H1 (cell line): ENCODE measurements around the gene TBC1D2. TPM values are rescaled to one million over a fixed set of nuclear protein-coding genes. Genes with fewer than 3 reads are reported as not detected.

Source experiments
- CTCF ChIA-PET: fragments of 300-600 bp; sonication (Branson Sonifier 250); formaldehyde crosslinking; loops from one replicate; lab custom pipeline; 2021; ENCODE audit not compliant: partially characterized antibody; lab: Charles Lee
- POLR2A ChIA-PET: fragments of 300-600 bp; sonication (Branson Sonifier 250); formaldehyde crosslinking; loops from one replicate; lab custom pipeline; 2021; ENCODE audit warnings: inconsistent platforms; ENCODE audit not compliant: partially characterized antibody; lab: Charles Lee
- DNase-seq, 2 experiments: peaks; one replicate each; pipeline versions ENCODE4 v3.0.0 to v3.0.0-alpha.2; 2010 to 2022; ENCODE audit warnings: low spot score in 2 of 2, low read depth in 1 of 2, mixed read lengths in 1 of 2
- FAIRE-seq: peaks from 2 replicates; lab custom pipeline; 2011; peaks lifted over from hg19 to GRCh38; lab: Jason Lieb, UNC
- H2AFZ ChIP-seq: 2 replicates; pipeline ENCODE4 v1.8.1; 2012; ENCODE audit warnings: low read length, inconsistent platforms
- H2AK5ac ChIP-seq: 2 replicates; pipeline ENCODE4 v1.6.1; 2013; ENCODE audit warnings: low read depth, low read length
- H2BK120ac ChIP-seq: replicated peaks from 2 replicates; pipeline ENCODE3; 2013; ENCODE audit warnings: low read depth, low read length, inconsistent platforms
- H2BK12ac ChIP-seq: 2 replicates; pipeline ENCODE4 v1.6.1; 2013; ENCODE audit warnings: low read depth, low read length
- H2BK15ac ChIP-seq: 2 replicates; pipeline ENCODE4 v1.6.1; 2013; ENCODE audit warnings: low read length
- H2BK20ac ChIP-seq: 2 replicates; pipeline ENCODE4 v1.6.1; 2013; ENCODE audit warnings: low read length
- H2BK5ac ChIP-seq: 2 replicates; pipeline ENCODE4 v1.6.1; 2013; ENCODE audit warnings: low read depth, low read length
- H3K14ac ChIP-seq: 2 replicates; pipeline ENCODE4 v1.6.1; 2013; ENCODE audit warnings: inconsistent platforms; ENCODE audit not compliant: insufficient read length
- H3K18ac ChIP-seq: 2 replicates; pipeline ENCODE4 v1.6.1; 2013; ENCODE audit warnings: low read length; ENCODE audit errors: extremely low read depth
- H3K23ac ChIP-seq: 2 replicates; pipeline ENCODE4 v1.6.1; 2013; ENCODE audit warnings: inconsistent platforms; ENCODE audit not compliant: insufficient read length
- H3K23me2 ChIP-seq: 2 replicates; pipeline ENCODE4 v1.6.1; 2013; ENCODE audit warnings: low read depth, low read length
- H3K27ac ChIP-seq: 2 replicates; pipeline ENCODE4 v1.6.1; 2011; ENCODE audit warnings: low read depth, low read length, inconsistent platforms
- H3K27me3 ChIP-seq, 4 experiments: replicated peaks in 1 of 4; 1 replicate in 1 of 4; 2 replicates in 3 of 4; pipeline versions ENCODE4 v1.6.1 to v1.8.1; 2011 to 2013; ENCODE audit warnings: low read length in 3 of 4, mild to moderate bottlenecking in 3 of 4, inconsistent platforms in 2 of 4, mixed read lengths in 2 of 4, moderate library complexity in 1 of 4; ENCODE audit not compliant: control insufficient read depth in 3 of 4, insufficient read depth in 3 of 4; ENCODE audit errors: extremely low read depth in 1 of 4
- H3K36me3 ChIP-seq, 4 experiments: 2 replicates each; pipeline versions ENCODE4 v1.6.1 to v1.8.1; 2011 to 2013; ENCODE audit warnings: mild to moderate bottlenecking in 4 of 4, low read length in 3 of 4, moderate library complexity in 2 of 4, control low read depth in 1 of 4, inconsistent platforms in 1 of 4; ENCODE audit not compliant: insufficient read depth in 4 of 4, control insufficient read depth in 2 of 4
- H3K4ac ChIP-seq: replicated peaks from 2 replicates; pipeline ENCODE3; 2013; ENCODE audit warnings: low read length, low read depth, mixed read lengths, inconsistent platforms; ENCODE audit not compliant: insufficient read length
- H3K4me1 ChIP-seq, 4 experiments: replicated peaks in 1 of 4; 1 replicate in 1 of 4; 2 replicates in 3 of 4; pipeline versions ENCODE4 v1.6.1 to v1.8.1; 2011 to 2013; ENCODE audit warnings: low read length in 3 of 4, inconsistent platforms in 2 of 4, mixed read lengths in 1 of 4; ENCODE audit not compliant: insufficient read depth in 4 of 4, control insufficient read depth in 3 of 4
- H3K4me2 ChIP-seq, 2 experiments: 2 replicates each; pipeline versions ENCODE4 v1.6.1 to v1.8.1; 2011 to 2013; ENCODE audit warnings: low read depth in 2 of 2, low read length in 2 of 2, control low read depth in 1 of 2, inconsistent platforms in 1 of 2, mild to moderate bottlenecking in 1 of 2; ENCODE audit not compliant: insufficient read depth in 1 of 2
- H3K4me3 ChIP-seq, 4 experiments: fragments of 200-600, 300-600 bp in 1 of 4; sonication (generic), shearing (Covaris generic), sonication (Bioruptor Twin) in 1 of 4; 2 replicates each; pipeline versions ENCODE4 v1.5.1 to v1.8.1; 2011 to 2016; ENCODE audit warnings: low read length in 4 of 4, low read depth in 3 of 4, control low read depth in 2 of 4, inconsistent platforms in 2 of 4, mild to moderate bottlenecking in 2 of 4, mixed read lengths in 1 of 4, moderate library complexity in 1 of 4; ENCODE audit not compliant: insufficient read depth in 2 of 4; ENCODE audit errors: extremely low read depth in 1 of 4
- H3K56ac ChIP-seq: replicated peaks from 2 replicates; pipeline ENCODE3; 2013; ENCODE audit warnings: low read depth, mild to moderate bottlenecking, mixed read lengths, low read length, inconsistent platforms; ENCODE audit not compliant: insufficient read length
- H3K79me1 ChIP-seq: 2 replicates; pipeline ENCODE4 v1.6.1; 2013; ENCODE audit warnings: low read depth, low read length, control low read depth
- H3K79me2 ChIP-seq, 2 experiments: 2 replicates each; pipeline versions ENCODE4 v1.6.1 to v1.8.1; 2012 to 2013; ENCODE audit warnings: low read length in 2 of 2, mild to moderate bottlenecking in 2 of 2, inconsistent platforms in 1 of 2; ENCODE audit not compliant: insufficient read depth in 2 of 2, control insufficient read depth in 1 of 2
- H3K9ac ChIP-seq, 4 experiments: replicated peaks in 1 of 4; 1 replicate in 1 of 4; 2 replicates in 3 of 4; pipeline versions ENCODE4 v1.6.1 to v1.8.1; 2011 to 2013; ENCODE audit warnings: low read depth in 3 of 4, low read length in 3 of 4, control low read depth in 2 of 4, mild to moderate bottlenecking in 2 of 4, moderate library complexity in 2 of 4, inconsistent platforms in 1 of 4; ENCODE audit errors: extremely low read depth in 1 of 4
- H3K9me3 ChIP-seq, 2 experiments: 2 replicates each; pipeline versions ENCODE4 v1.6.1 to v1.8.1; 2012 to 2013; ENCODE audit warnings: mild to moderate bottlenecking in 2 of 2, moderate library complexity in 2 of 2, control low read depth in 1 of 2, inconsistent platforms in 1 of 2, low read depth in 1 of 2, low read length in 1 of 2, mixed read lengths in 1 of 2; ENCODE audit not compliant: insufficient read depth in 2 of 2
- H4K20me1 ChIP-seq, 2 experiments: replicated peaks in 1 of 2; 2 replicates each; pipeline versions ENCODE3 to v1.8.1; 2011 to 2013; ENCODE audit warnings: inconsistent platforms in 2 of 2, low read length in 2 of 2, mild to moderate bottlenecking in 1 of 2; ENCODE audit not compliant: insufficient read depth in 2 of 2, control insufficient read depth in 1 of 2
- H4K5ac ChIP-seq: 2 replicates; pipeline ENCODE4 v1.6.1; 2013; ENCODE audit warnings: low read length, low read depth, mixed read lengths, inconsistent platforms; ENCODE audit not compliant: insufficient read length
- H4K8ac ChIP-seq: 2 replicates; pipeline ENCODE4 v1.8.0; 2013; ENCODE audit warnings: mild to moderate bottlenecking, moderate library complexity, low read length, inconsistent platforms; ENCODE audit not compliant: insufficient read depth; ENCODE audit errors: extremely low read depth
- H4K91ac ChIP-seq: replicated peaks from 2 replicates; pipeline ENCODE3; 2013; ENCODE audit warnings: low read length, mixed read lengths, inconsistent platforms; ENCODE audit not compliant: insufficient read length
- ASH2L ChIP-seq: fragments of 200-600, 300-600 bp; sonication (generic); IDR thresholded peaks from one replicate; pipeline ENCODE4 v1.7.1; 2017; ENCODE audit warnings: low read length
- BACH1 ChIP-seq: IDR thresholded peaks from 2 replicates; pipeline ENCODE4 v1.6.1; 2012; ENCODE audit warnings: low read length, improper control_type of control experiment
- CEBPB ChIP-seq: IDR thresholded peaks from 2 replicates; pipeline ENCODE4 v1.6.1; 2012; ENCODE audit warnings: low read depth, low read length
- KDM4A ChIP-seq: IDR thresholded peaks from one replicate; pipeline ENCODE4 v1.7.1; 2012; ENCODE audit warnings: low read depth, mild to moderate bottlenecking, moderate library complexity, low read length, inconsistent platforms; ENCODE audit not compliant: severe bottlenecking
- YY1 ChIP-seq: IDR thresholded peaks from 2 replicates; pipeline ENCODE4 v1.6.1; 2011; ENCODE audit warnings: low read depth, mild to moderate bottlenecking, low read length
- WGBS, 2 experiments: shearing (Covaris generic) in 1 of 2; methylation state at CpG; one replicate each; pipeline versions ENCODE4 v1.1.6 to v1.1.7; 2013 to 2015; ENCODE audit warnings: low lambda C conversion rate in 2 of 2, mixed read lengths in 2 of 2, inconsistent platforms in 1 of 2, low coverage in 1 of 2, missing lambda C conversion rate in 1 of 2; ENCODE audit not compliant: insufficient replicate concordance in 2 of 2, insufficient coverage in 1 of 2, insufficient read length in 1 of 2; ENCODE audit errors: extremely low coverage in 1 of 2, missing lambda C conversion rate in 1 of 2; 5-methylcytosine and 5-hydroxymethylcytosine counted together
- polyA plus RNA-seq, 7 experiments: library from polyadenylated mRNA; depleted of rRNA in 3 of 7; stranded (reverse) in 5 of 7; unstranded in 2 of 7; fragments of >200 nt in 5 of 7; fragments of 200-250 nt in 2 of 7; gene quantifications; 1 replicate in 5 of 7; 2 replicates in 1 of 7; 4 replicates in 1 of 7; pipeline versions ENCODE4 v1.2.1 to v1.2.3, GENCODE V29; 2011 to 2013; ENCODE audit warnings: missing spikeins in 2 of 7, mixed read lengths in 2 of 7
- total RNA-seq: library from RNA; stranded (reverse); fragmentation: NEBNext Ultra II Directional; extraction: Animal tissue kit (Norgen Biotek cat#: 25700); gene quantifications from 2 replicates; pipeline ENCODE4 v1.2.1, GENCODE V29; 2021
- TF ChIP-seq, protein P1 (sequence below): IDR thresholded peaks from 2 replicates; pipeline ENCODE4 v1.6.1; 2011; ENCODE audit warnings: low read length, improper control_type of control experiment

Gene TBC1D2
- total and polyA plus RNA-seq, 2 of the 8 experiments (the other 6 are each of a cell fraction or from before 2014, with no cell fraction given), result 7.4 TPM

GRCh38 chr9:98302938-98303632 lies 47.6 kb upstream of the TBC1D2 start:
- CTCF ChIA-PET, result interaction anchor here (0.8 to 1.9 kb wide), 7 partner anchors 9 to 471 kb away, joined by 3 to 11 read pairs (median 3); no protein-coding TSS in a partner anchor
- Histone ChIP-seq H4K20me1 (no peaks in the 10 kb centered on the region), H4K91ac (no peak overlapping the region), H3K23ac (no peak overlapping the region), H3K9ac (no peak overlapping the region), H2BK5ac (no peak overlapping the region), H3K23me2 (no peaks in the 10 kb centered on the region), H3K4me2 (no peak overlapping the region), H3K27me3 (peaks cover 0 to 2% (median 0%) of the 10 kb centered on the region in 4 experiments; a peak in 1 of 7 replicates), H2AK5ac (no peak overlapping the region), H2BK20ac (no peak overlapping the region), H3K4me3 (no peak overlapping the region), H2BK12ac (no peak overlapping the region), H4K8ac (no peak overlapping the region), H3K79me2 (no peaks in the 10 kb centered on the region), H2BK120ac (no peak overlapping the region), H3K79me1 (no peaks in the 10 kb centered on the region), H4K5ac (no peak overlapping the region), H3K56ac (no peak overlapping the region), H3K14ac (no peak overlapping the region), H2AFZ (no peak overlapping the region), H3K18ac (no peak overlapping the region), H3K4ac (no peak overlapping the region), H3K36me3 (no peaks in the 10 kb centered on the region), H3K4me1 (no peaks in the 10 kb centered on the region; a peak in 1 of 7 replicates), H2BK15ac (no peak overlapping the region), H3K27ac (no peak overlapping the region), H3K9me3 (no peaks in the 10 kb centered on the region)
- TF ChIP-seq BACH1 (no peak), KDM4A (no peak), YY1 (no peak), CEBPB (no peak), ASH2L (no peak)
- TF ChIP-seq, protein P1, sequence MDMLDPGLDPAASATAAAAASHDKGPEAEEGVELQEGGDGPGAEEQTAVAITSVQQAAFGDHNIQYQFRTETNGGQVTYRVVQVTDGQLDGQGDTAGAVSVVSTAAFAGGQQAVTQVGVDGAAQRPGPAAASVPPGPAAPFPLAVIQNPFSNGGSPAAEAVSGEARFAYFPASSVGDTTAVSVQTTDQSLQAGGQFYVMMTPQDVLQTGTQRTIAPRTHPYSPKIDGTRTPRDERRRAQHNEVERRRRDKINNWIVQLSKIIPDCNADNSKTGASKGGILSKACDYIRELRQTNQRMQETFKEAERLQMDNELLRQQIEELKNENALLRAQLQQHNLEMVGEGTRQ, result no peak
- DNase-seq (no peak), FAIRE-seq (no peak)
- POLR2A ChIA-PET, result interaction anchor here (0.7 kb wide), 1 partner anchor 100 kb away, joined by 3 read pairs; no protein-coding TSS in a partner anchor
- 90% methylated on average over 11 of the region's 13 CpGs; no CpG with 5 or more reads in 1 of the 2 experiments for WGBS, 2 experiments
